DOHH2 (cell line): ENCODE measurements around the gene GALR2.

Experiments used
- H3F3A ChIP-seq: fragments of 200-600 bp; sonication (generic), shearing (Covaris generic); 2 replicates; pipeline ENCODE4 v1.6.0; 2016; ENCODE audit warnings: antibody characterized with exemption, mild to moderate bottlenecking; ENCODE audit not compliant: control insufficient read depth, insufficient read depth
- H3K27ac ChIP-seq: fragments of 200-600 bp; sonication (generic); 2 replicates; pipeline ENCODE4 v1.5.1; 2014; ENCODE audit warnings: low read depth, mild to moderate bottlenecking, low read length, moderate library complexity
- H3K27me3 ChIP-seq: fragments of 200-600 bp; sonication (generic); 2 replicates; pipeline ENCODE4 v1.6.1; 2014; ENCODE audit warnings: mild to moderate bottlenecking, low read length, mixed read lengths; ENCODE audit not compliant: control insufficient read depth
- H3K36me3 ChIP-seq: fragments of 200-600 bp; sonication (generic); 2 replicates; pipeline ENCODE4 v1.6.1; 2014; ENCODE audit warnings: mild to moderate bottlenecking, low read length, moderate library complexity, mixed read lengths; ENCODE audit not compliant: control insufficient read depth
- H3K4me1 ChIP-seq: fragments of 200-600 bp; sonication (generic); 2 replicates; pipeline ENCODE4 v1.6.1; 2014; ENCODE audit warnings: mild to moderate bottlenecking, low read length, mixed read lengths; ENCODE audit not compliant: control insufficient read depth
- H3K4me2 ChIP-seq: fragments of 200-600 bp; sonication (generic); 2 replicates; pipeline ENCODE4 v1.6.0; 2014; ENCODE audit warnings: mild to moderate bottlenecking, low read length, moderate library complexity
- H3K4me3 ChIP-seq: fragments of 200-600 bp; sonication (generic); 2 replicates; pipeline ENCODE4 v1.5.1; 2014; ENCODE audit warnings: mild to moderate bottlenecking, low read length, mixed read lengths
- H3K79me2 ChIP-seq: fragments of 200-600 bp; sonication (generic); 2 replicates; pipeline ENCODE4 v1.6.1; 2014; ENCODE audit warnings: mild to moderate bottlenecking, low read length, mixed read lengths; ENCODE audit not compliant: control insufficient read depth
- H3K9me2 ChIP-seq: fragments of 200-600 bp; sonication (generic); replicated peaks from 2 replicates; pipeline ENCODE4 v1.6.1; 2014; ENCODE audit warnings: mild to moderate bottlenecking, low read length, mixed read lengths; ENCODE audit not compliant: control insufficient read depth
- H3K9me3 ChIP-seq: fragments of 200-600 bp; sonication (generic); 2 replicates; pipeline ENCODE4 v1.6.1; 2014; ENCODE audit warnings: antibody characterized with exemption, low read length, mixed read lengths; ENCODE audit not compliant: control insufficient read depth, insufficient read depth
- H4K20me1 ChIP-seq: fragments of 200-600 bp; sonication (generic); 2 replicates; pipeline ENCODE4 v1.6.0; 2014; ENCODE audit warnings: low read depth, mild to moderate bottlenecking, antibody characterized with exemption, low read length, moderate library complexity; ENCODE audit not compliant: control insufficient read depth, insufficient read depth
- CTCF ChIP-seq: fragments of 200-600 bp; sonication (generic); IDR thresholded peaks from one replicate; pipeline ENCODE4 v1.5.1; 2014; ENCODE audit warnings: antibody characterized with exemption, mild to moderate bottlenecking, low read depth, low read length; ENCODE audit not compliant: poor library complexity, severe bottlenecking
- EZH2phosphoT487 ChIP-seq: fragments of 200-600 bp; sonication (generic); IDR thresholded peaks from 2 replicates; pipeline ENCODE4 v1.6.1; 2017; ENCODE audit warnings: borderline replicate concordance, mild to moderate bottlenecking, antibody characterized with exemption, low read length, moderate library complexity, mixed read lengths

The GALR2 gene

GRCh38 chr17:76074390-76075363 is at the start of gene GALR2:
Gene GALR2 (plus strand): TSS chr17:76074781. CDS start chr17:76074884, 103 bp downstream.
- Histone ChIP-seq H3K9me2 (no peaks in the 10 kb centered on the region), H3K27me3 (peaks cover 24% of the 10 kb centered on the region), H3K4me2 (no peak within 1 kb of the TSS), H3K79me2 (peaks cover 34% of the 10 kb centered on the region), H3K9me3 (no peaks in the 10 kb centered on the region), H3K4me1 (peaks cover 21% of the 10 kb centered on the region), H3K27ac (no peak within 1 kb of the TSS), H4K20me1 (peaks cover 10% of the 10 kb centered on the region; the same call in 1 of the 2 replicates), H3K4me3 (no peak within 1 kb of the TSS), H3F3A (peaks cover 9% of the 10 kb centered on the region), H3K36me3 (peaks cover 13% of the 10 kb centered on the region)
- TF ChIP-seq EZH2phosphoT487, result no peak
- no peak for TF ChIP-seq CTCF

GRCh38 chr17:76025294-76025693 is 49.3 kb upstream of the GALR2 start:
- no peaks in the 10 kb centered on the region for H3K36me3 ChIP-seq
- H4K20me1 ChIP-seq, result no peaks in the 10 kb centered on the region
- H3K4me2 ChIP-seq, result no peak overlapping the region
- H3K27me3 ChIP-seq, result no peaks in the 10 kb centered on the region
- H3K4me3 ChIP-seq, result no peak overlapping the region
- peaks cover 2% of the 10 kb centered on the region; the same call in 1 of the 2 replicates for H3F3A ChIP-seq
- H3K9me3 ChIP-seq, result no peaks in the 10 kb centered on the region
- H3K4me1 ChIP-seq, result peaks cover 16% of the 10 kb centered on the region
- H3K27ac ChIP-seq, result no peak overlapping the region
- TF ChIP-seq EZH2phosphoT487 (no peak), CTCF (no peak)
- no peaks in the 10 kb centered on the region for H3K9me2 ChIP-seq
- H3K79me2 ChIP-seq, result no peaks in the 10 kb centered on the region

GRCh38 chr17:76026714-76027158 is 47.8 kb upstream of the GALR2 start:
- Histone ChIP-seq H3K27me3 (no peaks in the 10 kb centered on the region), H3K79me2 (no peaks in the 10 kb centered on the region), H4K20me1 (no peaks in the 10 kb centered on the region), H3K9me2 (no peaks in the 10 kb centered on the region), H3F3A (no peaks in the 10 kb centered on the region), H3K9me3 (no peaks in the 10 kb centered on the region), H3K4me3 (no peak overlapping the region), H3K36me3 (no peaks in the 10 kb centered on the region), H3K4me1 (peaks cover 16% of the 10 kb centered on the region), H3K4me2 (no peak overlapping the region), H3K27ac (no peak overlapping the region)
- TF ChIP-seq EZH2phosphoT487 (no peak), CTCF (no peak)
